ENCODE data around the gene SLC35A2.
"Not testable (repeated sequence)": the region's sequence is repeated elsewhere in the genome, so short reads cannot be mapped to it uniquely, and the experiment has no call there.

SLC35A2 gene

DNA sequence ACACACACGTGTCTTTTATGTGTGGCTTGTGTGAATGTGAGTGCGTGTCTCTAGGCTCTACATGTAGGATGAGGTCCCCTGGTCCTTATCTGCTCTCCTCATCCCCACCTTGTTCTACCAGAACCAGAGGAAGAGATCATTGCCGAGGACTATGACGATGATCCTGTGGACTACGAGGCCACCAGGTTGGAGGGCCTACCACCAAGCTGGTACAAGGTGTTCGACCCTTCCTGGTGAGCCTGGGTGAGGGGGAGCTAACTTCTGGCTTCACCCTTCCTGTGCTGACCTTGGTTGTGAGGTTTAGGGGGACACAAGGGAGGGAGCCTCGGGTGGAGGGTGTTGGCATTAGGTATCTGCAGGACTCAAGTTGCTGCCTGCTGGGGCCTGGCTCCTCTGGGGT is 10.4 kb downstream of the SLC35A2 start:
- DNase-seq, result no peak

DNA sequence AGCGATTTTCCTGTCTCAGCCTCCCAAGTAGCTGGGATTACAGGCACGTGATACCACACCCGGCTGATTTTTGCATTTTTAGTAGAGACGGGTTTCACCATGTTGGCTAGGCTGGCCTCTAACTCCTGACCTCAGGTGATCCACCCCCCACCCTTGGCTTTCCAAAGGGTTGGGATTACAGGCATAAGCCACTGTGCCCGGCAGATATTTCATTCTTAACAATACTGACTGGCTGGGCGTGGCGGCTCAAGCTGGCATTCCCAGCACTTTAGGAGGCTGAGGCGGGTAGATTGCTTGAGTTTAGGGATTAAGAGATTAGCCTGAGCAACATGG is 12.4 kb downstream of the SLC35A2 start:
- DNase-seq, result no peak

DNA sequence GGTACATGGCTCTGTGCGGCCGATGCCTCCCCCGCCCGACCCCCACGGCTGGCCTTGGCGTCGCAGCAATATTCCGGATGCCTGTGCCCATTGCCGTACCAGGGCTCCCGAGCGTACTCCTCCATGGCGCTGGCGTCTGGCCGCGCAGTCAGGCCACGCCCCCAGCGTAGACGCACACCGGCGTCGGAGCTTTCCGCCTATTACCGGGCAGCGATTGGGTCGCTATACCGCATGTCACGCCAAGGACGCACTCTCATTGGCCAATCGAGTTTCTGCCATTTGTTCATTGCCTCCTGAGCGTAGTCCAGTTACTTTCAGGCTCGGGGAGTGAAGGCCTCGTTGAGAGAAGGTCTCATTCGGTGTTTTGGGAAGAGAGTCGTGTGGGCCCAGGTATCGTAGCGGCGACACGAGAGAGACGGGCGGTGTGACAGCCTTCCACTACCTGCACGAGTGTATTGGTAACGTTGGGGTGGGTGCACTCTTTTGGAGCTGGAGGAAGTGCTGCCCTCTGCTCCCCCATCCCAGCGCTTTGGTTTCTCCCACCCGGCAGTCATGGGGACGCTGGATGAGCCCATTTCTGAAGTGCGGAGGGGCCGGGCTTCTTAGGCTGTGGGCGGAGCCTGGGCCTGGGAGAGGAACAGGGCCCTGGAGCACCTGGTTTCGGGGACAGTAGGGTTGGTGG is 13.7 kb downstream of the SLC35A2 start, which contains the start of the genes PQBP1 and TIMM17B:
Gene PQBP1, plus strand, starts transcription at position 306 of the 682 bp plus-strand sequence. CDS start 580 bp downstream, outside the sequence.
Gene TIMM17B, minus strand, starts transcription at position 144 of the 682 bp plus-strand sequence. Its CDS starts 19 bp downstream, at position 125.
- peak; percentile 92 for DNase-seq

DNA sequence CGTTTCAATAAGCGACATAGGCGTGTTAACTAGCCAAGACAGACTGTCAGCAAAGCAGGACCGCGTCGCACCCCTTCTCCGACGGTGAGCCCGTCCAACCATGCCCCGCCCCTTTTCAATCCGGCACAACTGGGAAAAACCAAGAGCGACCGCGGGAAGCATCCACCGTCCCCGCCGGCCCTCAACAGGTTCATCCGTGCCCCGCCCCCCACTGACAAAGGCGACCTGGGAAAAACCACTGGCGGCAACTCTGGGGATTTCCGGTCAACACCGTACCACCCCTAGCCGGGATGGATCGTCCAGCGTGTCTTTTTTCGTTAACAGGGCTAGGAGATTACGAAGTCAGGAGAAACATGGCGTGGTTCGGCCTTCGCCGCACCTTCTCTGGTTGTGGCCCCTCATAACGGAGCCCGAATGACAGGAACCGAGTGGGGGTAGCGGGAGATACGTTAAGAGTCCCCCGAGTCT is 14.3 kb downstream of the SLC35A2 start:
- DNase-seq, result peak; percentile 66

DNA sequence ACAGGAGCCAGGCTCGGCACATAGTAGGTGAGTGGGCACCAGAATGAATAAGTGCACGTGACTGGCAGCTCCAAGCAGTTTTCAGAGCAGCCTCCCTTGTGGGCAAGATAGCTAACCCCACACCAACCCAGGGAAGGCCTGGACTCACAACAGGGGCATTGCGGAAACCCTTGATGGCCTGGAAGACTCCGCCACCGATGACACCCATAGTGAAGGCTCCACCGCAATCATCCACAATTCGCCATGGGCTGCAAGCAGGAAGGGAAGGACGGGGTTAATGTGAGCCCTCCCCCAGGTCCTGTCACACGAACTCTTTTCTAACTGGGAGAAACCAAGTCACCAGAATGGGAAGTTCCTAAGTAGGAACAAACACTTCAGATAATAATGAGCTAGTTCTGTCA is 14.8 kb downstream of the SLC35A2 start:
- no peak for DNase-seq

DNA sequence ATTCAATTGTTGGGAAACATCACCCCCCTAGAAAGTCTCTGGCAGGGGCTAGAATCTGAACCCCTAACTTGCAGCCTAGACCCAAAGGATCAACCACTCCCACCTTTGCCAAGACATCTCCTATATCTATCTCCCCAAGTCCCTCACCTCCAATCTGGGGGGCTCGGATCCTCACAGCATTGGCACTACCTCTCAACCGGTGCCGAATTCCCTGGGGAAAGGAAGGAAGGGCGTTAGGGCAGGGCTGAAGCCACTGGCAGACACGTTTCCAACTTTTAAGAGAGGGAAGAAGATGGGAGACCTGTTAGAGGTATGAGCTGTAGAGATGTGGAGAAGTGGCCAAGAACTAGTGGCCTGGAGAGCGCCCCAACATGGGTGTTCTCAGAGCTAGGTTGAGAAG is 16.6 kb downstream of the SLC35A2 start:
- no peak for DNase-seq

DNA sequence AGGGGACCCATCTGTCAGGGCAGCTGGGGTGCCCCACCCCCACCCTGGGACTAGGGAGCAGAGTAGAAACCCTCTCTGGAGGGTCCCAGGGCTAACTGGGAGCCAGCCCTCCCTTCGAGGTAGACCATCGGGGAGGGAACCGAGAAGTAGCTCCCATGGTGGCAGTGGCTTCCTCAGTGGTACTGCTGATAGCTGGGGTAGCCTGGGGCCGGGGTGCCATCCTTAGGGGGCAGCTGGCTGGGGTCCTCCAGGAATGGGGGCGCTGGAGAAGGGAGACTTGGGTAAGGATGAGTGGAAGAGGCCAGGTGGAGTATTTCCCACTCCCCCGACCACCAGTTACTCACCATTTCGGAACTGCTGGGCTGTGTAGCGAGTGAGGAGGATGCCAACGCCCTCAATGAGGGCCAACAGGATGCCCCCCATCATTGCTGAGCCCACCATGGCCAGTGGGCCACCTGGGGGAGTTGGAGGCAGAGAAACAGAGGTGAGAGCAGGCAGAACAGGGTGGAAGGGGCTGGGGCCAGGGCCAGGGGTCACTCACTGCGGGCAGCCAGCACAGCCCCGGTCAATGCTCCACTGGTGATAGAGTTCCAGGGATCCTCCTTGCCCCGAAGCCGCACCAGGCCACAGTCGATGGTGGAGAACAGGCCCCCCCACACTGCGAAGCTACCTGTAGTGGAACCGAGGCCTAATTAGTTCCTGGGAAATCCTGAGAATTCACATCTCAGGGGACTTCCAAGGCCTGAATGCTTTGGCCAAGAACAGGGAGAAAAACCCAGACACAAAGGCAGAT is 17.7 kb downstream of the SLC35A2 start:
- DNase-seq, result no peak

DNA sequence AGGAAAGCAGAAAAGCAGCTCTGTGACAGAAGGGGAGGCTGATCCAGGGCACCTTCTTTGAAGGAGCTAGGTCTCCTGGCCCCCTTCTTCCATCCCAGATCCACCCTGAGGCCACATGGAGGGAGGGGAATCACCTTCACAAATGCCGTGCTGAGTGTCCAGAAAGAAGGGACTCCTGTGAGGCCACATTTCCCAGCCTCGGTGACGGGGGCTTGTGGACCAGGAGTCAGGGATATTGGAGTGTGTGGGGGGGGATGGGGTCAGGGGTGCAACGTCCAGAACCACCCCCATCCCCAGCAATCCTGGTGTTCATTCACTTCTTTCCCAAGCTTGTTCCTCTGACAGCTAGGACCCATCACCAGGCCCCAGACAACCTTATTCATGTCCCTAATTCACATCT is 18.6 kb downstream of the SLC35A2 start:
- DNase-seq, result no peak

DNA sequence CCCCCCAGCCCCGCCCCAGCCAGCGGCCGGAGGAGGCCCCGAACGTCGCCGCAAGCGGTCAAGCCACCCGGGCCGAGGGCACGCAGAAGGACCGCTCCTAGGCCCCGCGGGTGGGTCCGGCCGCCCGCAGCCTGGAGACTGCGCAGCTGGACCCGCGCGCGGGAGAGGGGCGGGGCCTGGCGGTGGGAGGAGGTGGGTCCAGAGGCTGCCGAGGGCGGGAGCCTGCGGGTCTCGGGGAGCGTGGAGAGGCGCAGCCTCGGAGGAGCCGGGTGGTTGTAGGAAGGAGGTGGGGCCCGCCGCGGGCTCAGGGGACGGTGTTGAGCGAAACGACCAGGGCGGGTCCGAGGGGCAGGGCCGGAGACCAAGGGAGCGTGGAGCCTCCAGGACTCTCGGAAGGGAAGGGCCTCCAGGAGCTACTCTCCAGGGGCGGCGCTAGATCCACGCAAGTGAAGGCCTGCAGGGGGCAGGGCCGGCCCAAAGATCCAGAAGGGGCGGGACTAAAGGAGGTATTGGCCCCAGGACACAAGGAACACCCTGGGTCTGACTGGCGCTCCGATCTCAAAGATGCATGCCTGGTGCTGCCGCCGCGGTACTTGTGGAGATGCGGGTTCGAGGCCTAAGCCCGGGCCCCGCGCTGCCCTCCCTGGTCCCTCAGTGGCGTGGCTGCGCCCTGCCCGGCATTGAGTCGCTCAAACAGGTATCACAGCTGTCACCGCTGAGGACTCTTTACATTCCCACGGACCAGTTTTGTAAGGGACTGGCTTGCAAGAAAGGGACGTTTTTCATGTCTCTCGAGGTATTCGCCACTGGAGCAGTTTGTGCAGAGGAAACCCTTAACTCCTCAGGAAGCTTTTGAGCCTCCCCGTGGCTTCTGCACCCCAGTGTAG is 19.8 kb downstream of the SLC35A2 start:
- DNase-seq, result peak; percentile 77

DNA sequence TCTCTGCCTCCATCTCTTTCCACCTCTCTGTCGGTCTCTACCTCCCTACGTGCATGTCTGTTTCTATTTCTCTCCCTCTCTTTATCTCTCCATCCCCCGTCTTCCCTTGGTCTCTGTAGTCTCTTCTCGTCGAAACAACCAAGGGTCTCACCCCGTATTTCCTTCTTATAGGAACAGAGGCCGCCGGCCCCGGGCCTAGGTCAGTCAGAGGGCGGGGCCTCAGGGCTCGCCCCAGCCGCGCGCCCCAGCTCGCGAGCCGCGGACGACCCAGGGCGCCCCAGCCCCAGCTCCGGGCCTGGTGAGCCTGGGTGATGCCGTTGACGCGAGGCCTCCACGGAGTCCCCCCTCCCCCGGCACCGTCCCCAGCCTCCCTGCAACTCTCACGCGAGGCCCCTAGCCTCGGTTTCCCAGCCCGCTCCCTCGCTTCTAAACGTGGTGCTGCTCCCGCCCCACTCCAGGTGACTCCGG is 20.5 kb downstream of the SLC35A2 start:
- peak; percentile 18 for DNase-seq

DNA sequence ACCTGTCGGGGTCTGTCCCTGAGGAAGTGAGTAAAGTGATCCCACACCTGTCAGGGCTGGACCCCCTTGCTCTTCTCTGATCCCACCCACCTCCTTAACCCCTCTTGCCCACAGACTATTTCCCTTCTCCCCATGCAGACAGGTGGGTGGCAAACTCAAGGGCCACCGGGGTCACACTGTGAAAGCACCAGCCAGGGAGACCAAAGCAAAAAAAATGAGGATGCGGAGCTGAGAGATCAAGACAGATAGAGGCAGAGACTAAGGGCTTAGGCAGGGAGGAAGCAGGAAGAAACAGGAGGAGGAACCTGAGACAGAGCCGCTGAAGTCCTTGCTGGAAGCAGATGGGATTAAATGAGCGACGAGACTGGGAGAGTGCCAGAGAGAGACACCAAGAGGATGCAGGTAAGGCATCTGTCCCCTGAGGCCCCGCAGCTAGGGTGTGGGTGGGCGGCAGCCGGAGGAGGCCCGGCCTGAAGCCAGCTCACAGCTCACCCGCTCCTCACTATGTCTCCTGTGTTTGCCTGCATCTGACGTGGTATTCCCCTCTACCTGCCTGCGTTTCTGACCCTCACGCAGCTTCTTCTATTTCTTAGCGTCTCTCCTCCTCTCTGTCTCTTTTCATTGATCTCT is 21.0 kb downstream of the SLC35A2 start:
- no peak for DNase-seq

DNA sequence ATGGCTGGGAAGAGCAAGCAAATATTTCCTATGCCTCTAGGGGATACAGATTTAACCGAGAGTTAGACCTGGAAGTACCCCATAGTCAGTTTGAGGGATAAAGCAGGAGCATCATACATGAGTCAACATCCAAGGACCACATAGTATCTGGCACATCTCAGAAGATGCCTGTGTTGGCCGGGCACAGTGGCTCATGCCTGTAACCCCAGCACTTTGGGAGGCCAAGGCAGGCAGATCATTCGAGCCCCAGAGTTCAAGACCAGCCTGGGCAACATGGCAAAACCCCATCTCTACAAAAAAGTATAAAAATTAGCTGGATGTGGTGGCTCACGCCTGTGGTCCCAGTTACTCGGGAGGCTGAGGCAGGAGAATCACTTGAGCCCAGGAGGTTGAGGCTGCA is 24.9 kb downstream of the SLC35A2 start:
- DNase-seq, result not testable (repeated sequence)

DNA sequence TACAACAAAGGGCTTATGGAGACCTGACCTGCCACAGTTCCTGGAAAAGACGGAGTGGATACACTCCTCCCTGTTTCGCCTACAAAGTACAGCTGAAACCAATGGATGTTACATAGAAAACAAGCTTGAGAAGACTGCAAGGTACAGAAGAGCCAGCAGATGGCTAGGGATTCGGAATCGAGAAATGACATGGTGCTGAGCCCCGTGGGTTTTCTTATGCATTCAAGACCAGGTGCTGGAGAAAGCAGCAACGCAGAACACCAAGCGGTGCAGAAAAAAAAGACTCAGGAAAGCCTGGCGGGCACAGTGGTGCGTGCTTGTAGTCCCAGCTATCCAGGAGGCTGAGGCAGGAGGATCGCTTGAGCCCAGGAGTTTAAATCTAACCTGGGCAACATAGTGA is 27.7 kb downstream of the SLC35A2 start:
- no peak for DNase-seq

DNA sequence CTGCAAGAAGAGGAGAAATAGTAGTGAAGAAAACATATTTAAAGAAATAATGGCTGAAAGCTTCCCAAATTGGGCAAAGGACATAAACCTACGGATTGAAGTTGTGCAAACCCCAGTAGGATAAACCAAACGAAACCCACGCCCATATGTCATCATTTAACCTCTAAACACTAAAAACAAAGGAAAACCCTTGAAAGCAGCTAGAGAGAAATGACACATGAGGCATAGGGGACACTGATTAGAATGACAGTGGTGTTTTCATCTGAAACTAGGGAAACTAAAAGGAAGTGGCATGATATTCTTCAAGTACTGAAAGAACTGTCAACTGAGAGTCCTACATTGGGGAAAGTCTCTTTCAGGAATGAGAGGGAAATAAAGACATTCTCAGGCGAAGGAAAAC is 34.5 kb downstream of the SLC35A2 start:
- DNase-seq, result not testable (repeated sequence)

DNA sequence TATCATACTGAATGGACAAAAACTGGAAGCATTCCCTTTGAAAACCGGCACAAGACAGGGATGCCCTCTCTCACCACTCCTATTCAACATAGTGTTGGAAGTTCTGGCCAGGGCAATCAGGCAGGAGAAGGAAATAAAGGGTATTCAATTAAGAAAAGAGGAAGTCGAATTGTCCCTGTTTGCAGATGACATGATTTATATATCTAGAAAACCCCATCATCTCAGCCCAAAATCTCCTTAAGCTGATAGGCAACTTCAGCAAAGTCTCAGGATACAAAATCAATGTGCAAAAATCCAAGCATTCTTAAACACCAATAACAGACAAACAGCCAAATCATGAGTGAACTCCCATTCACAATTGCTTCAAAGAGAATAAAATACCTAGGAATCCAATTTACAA is 39.4 kb downstream of the SLC35A2 start:
- DNase-seq, result not testable (repeated sequence)

DNA sequence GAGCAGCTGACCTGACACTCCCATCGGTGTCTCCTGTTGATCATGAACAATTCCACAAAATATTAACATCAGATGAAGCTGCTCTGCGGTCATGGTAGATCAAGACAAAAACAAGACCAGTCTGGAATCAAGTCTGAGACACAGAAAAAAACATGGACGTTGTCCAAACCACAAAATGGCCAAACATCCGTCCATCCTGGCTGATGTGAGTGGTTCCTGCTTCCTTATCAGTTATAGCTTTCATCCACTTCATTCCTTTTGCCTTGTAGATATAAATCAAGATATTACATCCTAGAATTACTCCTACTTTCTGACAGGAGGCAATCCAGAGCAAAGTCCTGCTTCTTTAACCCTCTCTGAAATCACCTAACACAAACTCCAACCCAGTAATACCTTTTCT is 47.2 kb downstream of the SLC35A2 start:
- no peak for DNase-seq

DNA sequence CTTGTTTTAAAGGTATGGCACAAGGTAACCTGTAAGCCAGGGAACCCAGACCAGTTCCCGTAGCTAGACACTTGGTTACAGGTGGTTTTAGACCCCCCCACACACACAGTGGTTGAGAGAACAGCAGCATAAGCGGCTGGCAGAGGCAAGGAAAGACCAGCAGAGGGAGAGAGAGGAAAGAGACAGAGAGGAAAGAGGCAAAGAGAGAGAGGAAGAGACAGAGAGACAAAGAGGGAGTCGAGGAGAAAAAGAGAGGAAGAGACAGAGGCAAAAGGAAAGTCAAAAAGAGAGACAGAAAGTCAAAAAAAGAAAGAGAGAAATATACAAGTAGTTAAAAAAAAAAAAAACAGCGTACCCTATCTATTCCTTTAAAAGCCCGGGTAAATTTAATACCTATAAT is 56.5 kb downstream of the SLC35A2 start:
- DNase-seq, result peak; percentile 13

DNA sequence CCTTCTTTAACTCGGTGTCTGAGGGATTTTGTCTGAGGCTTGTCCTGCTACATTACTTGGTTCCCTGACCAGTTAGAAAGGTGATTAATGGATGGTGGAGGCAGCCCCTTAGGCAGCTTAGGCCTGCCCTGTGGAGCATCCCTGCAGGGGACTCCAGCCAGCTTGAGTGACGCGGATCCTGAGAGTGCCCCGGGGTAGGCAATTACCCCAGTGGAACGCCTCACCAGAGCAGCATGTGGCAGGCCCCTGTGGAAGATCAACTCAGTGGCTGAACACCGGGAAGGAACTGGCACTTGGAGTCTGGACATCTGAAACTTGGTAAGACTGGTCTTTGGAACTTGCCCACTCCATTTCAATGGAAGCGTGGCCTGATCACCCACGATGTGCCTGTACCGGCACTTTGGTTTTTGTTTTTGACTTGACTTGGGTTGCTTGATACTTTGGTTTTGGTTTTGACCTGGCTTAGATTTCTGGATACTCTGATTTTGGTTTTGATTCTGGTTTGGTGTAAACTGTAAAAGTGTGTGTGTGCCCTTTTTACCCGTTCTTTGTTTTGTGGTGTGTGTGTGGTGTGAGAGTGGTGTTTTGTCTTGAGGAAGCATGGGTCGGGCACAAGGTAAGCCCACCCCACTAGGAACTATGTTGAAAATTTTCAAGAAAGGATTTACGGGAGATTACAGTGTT is 57.2 kb downstream of the SLC35A2 start:
- not testable (repeated sequence) for DNase-seq

DNA sequence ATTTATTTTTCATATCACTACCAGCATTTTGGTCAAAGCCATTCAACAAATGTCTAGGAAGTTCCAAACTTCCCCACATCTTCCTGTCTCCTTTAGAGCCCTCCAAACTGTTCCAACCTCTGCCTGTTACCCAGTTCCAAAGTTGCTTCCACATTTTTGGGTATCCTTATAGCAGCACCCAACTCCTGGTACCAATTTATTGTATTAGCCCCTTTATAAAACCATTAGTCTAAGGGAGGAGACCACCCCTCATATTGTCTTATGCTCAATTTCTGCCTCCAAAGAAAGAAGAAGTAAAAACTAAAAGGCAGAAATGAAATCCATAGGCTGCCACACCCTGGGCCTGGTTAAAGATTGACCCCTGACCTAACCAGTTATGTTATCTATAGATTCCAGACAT is 58.0 kb downstream of the SLC35A2 start:
- not testable (repeated sequence) for DNase-seq

Data from activated CD4-positive, alpha-beta T cell treated with anti-CD3 and anti-CD28 coated beads, Interleukin-2, Interleukin-6, amounts not matched to agents 100 ng/mL and 50 ng/mL, durations not matched to agents 16 hours and 8 hours (primary cell).